Adrenal gland (tissue), 5 donors: ENCODE results near the gene SBF1.

Source experiments
- CTCF ChIP-seq, 6 experiments: fragments of 450-650 bp in 4 of 6; fragments of 200-600 bp in 2 of 6; sonication (generic) in 1 of 6; IDR thresholded peaks; 1 replicate in 5 of 6; 2 replicates in 1 of 6; pipeline versions ENCODE4 v1.5.1 to v1.8.0; 2016 to 2021; ENCODE audit warnings: antibody characterized with exemption in 6 of 6, mild to moderate bottlenecking in 2 of 6, moderate library complexity in 1 of 6
- POLR2A ChIP-seq, 2 donors: fragments of 450-650 bp; IDR thresholded peaks; one replicate each; pipeline ENCODE4 v1.6.1; 2017; ENCODE audit warnings: antibody characterized with exemption in 2 of 2, mild to moderate bottlenecking in 2 of 2, moderate library complexity in 1 of 2
- donor health status: DM: no; HTN: no; CAD: no.

GRCh38 chr22:50476868-50477267, 2.0 kb upstream of the SBF1 start:
- TF ChIP-seq CTCF (IDR thresholded peaks at IDR 0.05) = no peak
- no peak for TF ChIP-seq POLR2A (IDR thresholded peaks at IDR 0.05)
